ENCODE results near the gene NR1H2.

Gene NR1H2

DNA sequence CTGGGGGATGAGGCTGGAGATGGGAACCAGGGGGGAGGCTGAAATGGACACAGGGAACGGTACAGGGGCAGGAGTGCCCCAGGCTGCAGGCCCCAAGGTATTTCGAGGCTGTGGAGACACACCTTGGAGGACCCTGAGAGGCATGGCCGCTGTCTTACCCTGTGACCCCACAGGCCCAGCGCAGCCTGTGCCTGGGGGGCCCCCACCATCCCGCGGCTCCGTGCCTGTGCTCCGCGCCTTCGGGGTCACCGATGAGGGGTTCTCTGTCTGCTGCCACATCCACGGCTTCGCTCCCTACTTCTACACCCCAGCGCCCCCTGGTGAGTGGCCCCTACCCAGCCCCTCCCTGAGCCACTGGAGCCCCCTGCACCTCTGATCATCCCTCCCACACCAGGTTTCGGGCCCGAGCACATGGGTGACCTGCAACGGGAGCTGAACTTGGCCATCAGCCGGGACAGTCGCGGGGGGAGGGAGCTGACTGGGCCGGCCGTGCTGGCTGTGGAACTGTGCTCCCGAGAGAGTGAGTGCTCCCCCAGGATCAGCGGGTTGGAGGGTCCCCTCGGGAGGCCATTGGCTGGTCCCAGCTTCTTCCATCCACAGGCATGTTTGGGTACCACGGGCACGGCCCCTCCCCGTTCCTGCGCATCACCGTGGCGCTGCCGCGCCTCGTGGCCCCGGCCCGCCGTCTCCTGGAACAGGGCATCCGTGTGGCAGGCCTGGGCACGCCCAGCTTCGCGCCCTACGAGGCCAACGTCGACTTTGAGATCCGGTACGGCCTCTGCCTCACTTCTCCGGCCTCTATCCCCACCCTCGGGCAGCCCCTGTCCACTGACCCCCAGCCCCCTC, 25.6 kb downstream of the NR1H2 start:
- no peak for DNase-seq (ENCODE audit: low spot score)

DNA sequence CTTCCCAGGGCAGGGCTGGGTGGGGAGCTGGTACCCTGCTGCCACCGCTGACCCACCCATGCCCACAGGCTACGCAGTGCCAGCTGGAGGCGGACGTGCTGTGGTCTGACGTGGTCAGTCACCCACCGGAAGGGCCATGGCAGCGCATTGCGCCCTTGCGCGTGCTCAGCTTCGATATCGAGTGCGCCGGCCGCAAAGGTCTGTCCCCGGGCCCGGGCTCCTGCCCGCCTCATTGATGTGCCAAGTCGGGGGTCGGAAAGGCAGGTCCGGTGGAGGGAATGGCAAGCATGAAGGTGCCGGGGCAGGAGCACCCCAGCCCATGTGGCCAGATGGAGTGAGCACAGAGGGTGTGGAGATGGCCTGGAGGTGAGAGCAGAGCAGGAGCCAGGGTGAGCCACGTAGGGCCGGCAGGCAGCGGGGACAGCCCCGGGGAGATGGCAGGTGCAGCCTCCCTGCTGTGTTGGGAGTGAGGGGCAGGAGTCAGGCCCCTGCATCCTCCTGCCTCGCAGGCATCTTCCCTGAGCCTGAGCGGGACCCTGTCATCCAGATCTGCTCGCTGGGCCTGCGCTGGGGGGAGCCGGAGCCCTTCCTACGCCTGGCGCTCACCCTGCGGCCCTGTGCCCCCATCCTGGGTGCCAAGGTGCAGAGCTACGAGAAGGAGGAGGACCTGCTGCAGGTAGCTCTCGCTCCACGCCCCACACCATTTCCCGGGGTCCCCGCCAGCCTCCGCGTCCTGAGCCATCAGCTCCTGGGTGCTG, 26.5 kb downstream of the NR1H2 start:
- no peak for DNase-seq (ENCODE audit: low spot score)

DNA sequence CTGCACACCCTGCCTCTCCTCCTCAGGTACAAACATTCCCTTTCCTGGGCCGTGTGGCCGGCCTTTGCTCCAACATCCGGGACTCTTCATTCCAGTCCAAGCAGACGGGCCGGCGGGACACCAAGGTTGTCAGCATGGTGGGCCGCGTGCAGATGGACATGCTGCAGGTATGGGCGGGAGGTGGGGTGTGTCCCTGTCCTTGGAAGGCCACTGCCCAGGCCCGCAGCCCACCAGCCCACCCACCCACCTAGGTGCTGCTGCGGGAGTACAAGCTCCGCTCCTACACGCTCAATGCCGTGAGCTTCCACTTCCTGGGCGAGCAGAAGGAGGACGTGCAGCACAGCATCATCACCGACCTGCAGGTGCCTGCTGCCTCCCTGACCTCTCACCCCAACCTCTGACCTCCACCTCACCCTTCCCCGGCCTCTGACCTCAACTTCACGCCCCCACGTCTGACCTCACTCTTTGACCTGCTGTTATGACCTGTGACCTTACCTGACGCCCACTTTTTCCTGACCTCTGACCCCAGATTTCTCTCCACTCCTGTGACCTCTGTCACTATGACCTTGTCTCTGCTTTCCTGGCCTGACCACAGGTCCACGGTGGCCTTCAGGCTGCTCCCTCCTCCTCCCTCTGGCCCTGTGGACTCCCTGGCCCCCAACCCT, 30.0 kb downstream of the NR1H2 start:
- DNase-seq (ENCODE audit: low spot score) = no peak

DNA sequence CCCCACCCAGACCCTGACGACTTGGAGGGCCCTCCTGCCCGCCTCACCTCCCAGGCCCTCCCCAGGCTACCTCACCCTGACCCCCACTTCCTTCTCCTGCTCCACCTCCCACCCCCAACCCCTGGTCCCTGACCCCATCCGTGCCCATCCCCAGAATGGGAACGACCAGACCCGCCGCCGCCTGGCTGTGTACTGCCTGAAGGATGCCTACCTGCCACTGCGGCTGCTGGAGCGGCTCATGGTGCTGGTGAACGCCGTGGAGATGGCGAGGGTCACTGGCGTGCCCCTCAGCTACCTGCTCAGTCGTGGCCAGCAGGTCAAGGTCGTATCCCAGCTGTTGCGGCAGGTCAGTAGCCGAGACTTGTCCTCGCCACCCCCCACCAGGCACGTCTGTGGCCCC, 30.6 kb downstream of the NR1H2 start:
- no peak for DNase-seq (ENCODE audit: low spot score)

DNA sequence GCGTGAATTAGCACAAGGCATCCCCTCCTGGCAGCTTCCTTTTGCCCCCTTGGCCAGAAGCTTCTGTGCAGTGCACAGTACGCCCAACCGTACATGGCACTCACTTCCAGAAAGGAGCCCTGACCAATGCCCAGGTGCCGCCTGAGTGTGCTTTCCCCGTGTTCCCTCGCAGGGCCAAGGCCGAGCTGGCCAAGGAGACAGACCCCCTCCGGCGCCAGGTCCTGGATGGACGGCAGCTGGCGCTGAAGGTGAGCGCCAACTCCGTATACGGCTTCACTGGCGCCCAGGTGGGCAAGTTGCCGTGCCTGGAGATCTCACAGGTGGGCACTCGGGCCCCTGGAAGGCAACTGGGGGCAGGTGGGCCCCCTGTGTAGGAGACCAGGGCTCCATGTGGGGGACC, 33.1 kb downstream of the NR1H2 start:
- no peak for DNase-seq (ENCODE audit: low spot score)

DNA sequence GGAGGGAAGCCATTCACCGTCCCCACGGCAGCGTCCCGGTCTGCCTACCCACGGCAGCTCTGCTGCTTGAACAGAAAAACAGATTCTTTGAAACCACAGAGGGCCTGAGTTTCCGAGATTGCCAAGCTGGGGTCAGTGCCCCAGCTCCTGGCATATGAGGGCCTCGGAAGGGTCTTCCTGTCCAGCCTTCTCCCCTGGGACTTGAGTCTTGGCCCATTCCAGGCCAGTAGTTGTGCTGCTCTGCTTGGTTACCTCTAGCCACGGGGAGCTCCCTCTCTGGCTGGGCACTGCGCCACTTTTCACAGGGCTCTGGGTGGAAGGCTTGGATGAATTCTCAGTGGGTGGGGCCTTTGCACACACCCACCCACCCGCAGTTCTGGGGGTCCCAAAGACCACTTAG, 33.9 kb downstream of the NR1H2 start:
- DNase-seq (ENCODE audit: low spot score) = no peak

DNA sequence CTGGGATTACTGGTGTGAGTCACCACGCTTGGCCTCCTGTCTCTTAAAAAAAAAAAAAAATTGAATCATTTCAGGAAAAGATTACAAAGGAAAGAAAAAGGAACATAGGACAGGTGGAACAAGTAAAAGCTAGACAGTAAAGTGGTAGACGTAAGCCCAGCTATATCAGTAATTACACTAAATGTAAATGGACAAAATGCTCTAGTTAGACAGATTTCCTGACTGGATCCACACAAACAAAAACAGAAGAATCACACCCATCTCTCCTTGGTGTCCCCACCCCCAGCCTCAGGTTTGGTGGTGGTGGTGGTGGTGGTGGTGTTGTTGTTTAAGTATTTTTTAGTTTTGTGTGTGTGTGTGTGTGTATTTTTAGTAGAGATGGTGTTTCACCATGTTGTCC, 36.2 kb downstream of the NR1H2 start:
- DNase-seq (ENCODE audit: low spot score) = no peak

DNA sequence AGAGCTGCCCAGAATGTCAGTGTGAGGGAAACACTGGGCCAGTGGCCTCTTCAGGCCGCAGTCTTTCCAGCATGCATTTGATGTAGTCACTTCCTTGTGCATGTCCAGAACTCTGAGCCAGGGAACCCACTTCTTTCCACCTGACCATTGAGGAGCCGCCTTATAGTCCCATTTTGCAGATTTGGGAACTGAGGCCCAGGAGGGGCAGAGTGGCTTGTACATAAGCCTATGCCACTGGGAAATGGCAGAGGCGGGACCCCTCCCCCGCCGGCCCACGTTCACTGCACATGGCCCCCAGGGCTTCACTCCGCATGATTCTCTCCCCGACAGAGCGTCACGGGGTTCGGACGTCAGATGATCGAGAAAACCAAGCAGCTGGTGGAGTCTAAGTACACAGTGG, 36.8 kb downstream of the NR1H2 start:
- DNase-seq (ENCODE audit: low spot score) = no peak

DNA sequence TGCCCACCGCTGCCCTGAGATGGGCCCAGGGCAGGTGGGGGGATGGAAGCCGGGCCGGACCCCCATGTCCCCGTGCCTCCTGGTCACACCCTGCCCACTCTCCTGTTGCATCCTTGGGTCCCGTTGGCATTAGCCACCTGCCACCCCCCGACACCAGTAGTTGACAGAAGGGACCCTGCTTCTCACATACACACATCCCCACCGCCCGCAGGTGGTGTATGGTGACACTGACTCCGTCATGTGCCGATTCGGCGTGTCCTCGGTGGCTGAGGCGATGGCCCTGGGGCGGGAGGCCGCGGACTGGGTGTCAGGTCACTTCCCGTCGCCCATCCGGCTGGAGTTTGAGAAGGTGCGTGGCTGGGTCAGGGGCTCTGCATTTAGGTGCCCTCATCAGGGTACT, 37.3 kb downstream of the NR1H2 start:
- no peak for DNase-seq (ENCODE audit: low spot score)

DNA sequence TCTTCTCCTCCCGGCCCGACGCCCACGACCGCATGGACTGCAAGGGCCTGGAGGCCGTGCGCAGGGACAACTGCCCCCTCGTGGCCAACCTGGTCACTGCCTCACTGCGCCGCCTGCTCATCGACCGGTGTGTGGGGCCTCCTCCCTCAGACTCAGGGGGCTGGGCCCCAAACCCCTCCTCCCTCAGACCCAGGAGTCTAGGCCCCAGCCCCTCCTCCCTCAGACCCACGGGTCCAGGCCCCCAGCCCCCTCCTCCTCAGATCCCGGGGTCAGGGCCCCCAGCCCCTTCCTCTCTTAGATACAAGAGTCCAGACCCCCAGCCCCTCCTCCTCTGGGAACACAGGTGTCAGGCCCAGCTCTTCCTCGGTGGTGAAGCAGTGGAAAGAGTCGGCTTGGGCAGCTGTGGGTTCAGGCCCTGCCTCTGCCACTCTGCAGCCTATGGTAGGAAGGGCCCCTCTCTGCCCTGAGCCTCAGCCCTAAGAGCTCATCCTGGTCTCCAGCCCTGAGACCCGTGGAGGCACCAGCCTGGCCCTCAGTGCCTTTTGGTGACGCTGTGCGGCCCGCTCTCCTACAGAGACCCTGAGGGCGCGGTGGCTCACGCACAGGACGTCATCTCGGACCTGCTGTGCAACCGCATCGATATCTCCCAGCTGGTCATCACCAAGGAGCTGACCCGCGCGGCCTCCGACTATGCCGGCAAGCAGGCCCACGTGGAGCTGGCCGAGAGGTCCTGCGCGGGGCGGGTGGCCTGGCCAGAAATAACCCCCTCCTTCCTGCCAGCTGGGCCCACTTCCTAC, 38.8 kb downstream of the NR1H2 start:
- DNase-seq (ENCODE audit: low spot score) = peak; percentile 63

DNA sequence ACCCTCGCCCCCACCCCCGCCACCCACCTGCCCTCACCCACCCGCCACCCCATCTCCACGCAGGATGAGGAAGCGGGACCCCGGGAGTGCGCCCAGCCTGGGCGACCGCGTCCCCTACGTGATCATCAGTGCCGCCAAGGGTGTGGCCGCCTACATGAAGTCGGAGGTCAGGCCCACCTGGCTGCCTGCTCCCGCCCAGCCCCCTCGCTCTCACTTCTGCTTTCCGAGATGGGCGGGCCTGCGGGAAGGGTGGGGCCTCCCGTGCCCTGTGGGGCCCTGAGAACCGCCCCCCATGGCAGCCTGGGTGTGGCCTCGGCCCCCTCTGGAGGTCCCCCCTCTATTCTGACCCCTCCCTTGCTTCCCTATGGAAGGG, 39.4 kb downstream of the NR1H2 start:
- DNase-seq (ENCODE audit: low spot score) = no peak

DNA sequence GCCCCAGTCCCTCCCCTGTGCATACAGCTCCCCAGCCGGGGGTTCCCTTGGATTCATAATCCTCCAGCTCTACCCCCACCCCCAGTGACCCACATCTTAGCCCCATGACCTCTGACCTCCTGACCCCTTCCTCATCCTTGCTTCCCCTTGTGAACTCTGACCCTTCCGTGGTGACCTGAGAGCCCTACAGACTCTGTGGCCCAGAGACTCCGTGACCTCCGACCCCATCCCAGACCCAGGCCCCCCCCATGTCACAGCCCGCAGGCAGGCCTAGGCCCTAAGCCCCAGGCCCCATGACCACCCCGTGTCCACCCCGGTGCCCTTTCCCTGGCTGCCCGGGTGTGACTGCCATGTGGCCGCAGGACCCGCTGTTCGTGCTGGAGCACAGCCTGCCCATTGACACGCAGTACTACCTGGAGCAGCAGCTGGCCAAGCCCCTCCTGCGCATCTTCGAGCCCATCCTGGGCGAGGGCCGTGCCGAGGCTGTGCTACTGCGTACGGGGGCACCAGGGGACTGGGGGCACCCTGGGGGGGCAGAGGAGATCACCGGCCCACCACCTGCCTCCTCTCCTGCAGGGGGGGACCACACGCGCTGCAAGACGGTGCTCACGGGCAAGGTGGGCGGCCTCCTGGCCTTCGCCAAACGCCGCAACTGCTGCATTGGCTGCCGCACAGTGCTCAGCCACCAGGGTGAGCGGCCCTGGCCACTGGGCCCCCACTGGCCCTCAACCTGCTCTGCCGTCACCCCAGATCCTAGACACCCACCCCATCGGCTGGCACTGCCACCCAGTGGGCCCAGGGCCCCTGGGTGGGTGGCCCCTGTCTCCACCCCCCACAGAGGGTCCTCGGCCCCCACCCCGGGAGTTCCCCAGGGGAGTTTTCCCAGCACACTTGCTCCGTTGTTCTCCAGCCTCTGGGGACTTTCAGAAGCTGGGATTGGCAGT, 40.0 kb downstream of the NR1H2 start:
- no peak for DNase-seq (ENCODE audit: low spot score)

DNA sequence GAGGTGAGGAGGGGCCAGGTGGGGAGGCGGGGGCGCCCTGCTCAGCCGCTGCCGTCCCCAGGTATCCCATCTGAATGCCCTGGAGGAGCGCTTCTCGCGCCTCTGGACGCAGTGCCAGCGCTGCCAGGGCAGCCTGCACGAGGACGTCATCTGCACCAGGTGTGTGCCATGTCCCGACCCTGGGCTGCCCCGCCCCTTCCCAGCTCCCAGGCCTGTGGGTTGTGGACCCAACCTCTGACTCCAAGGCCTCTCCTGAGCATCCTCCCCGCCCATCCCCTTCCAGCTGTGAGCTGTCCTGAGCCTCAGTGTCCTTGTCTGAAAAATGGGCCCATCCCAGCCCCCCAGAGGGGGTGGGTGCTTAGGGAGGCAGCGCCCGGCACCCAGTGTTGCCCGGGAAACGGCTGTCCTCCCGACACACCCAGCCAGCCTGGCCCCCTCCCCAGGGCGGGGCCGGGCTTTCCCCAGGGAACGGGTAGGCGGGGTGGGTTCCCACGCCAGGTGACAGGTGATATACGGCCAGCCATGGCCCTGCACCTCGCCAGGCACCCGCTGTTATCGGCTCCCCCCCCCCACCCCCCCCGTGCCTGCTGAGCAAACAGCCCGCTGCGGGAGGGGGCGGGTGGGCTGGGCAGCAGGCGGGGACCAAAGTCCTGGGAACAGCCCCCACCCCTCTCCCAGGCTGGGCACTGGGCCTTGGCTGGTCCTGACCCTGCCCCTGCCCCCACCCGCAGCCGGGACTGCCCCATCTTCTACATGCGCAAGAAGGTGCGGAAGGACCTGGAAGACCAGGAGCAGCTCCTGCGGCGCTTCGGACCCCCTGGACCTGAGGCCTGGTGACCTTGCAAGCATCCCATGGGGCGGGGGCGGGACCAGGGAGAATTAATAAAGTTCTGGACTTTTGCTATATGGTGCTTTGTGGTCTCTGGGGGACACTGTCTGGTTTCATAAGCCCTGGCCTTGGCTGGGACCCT, 41.1 kb downstream of the NR1H2 start:
- no peak for DNase-seq (ENCODE audit: low spot score)

DNA sequence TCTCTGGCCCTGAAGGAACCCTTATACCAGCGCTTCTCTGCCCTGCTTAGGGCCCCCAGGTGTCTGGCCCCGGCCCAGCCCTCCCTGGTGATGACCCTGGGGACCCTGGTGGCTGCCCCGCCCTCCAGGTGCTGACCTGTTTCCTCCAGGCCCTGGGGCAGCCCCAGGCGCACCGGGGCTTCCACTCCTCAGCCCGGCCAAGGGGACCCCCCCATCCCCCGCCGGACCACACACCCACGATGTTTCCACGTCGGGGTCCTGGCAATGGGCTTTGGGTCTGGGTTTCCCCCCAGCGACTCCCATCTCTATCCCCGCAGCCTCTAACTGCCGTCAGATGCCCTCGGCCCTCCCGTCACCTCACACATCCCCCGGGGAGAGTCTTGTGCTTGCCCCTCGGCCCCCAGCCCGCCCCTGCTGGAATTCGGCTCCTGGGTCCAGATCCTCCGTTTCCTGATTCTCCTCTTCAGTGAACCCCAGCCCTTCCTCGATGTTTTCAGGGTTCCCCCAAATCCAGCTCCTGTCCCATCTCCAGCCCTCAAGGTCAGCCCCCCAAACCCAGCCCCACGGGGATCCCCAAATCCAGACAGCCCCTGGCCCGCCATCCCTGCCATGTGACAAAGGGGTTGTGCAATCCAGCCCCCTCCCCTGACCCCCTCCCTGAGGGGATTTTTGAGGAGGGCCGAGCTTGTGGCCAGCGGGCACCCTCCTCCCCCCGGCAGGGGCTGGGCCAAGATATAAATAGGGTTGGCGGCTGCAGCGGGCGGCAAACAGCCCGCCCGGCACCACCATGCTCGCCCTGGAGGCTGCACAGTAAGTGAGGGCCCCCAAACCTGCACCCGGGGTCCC, 42.1 kb downstream of the NR1H2 start, which contains the start of gene SPIB:
SPIB (plus strand) TSS at position 763 of the 846 bp plus-strand sequence; CDS start at position 788, 25 bp downstream.
- no peak for DNase-seq (ENCODE audit: low spot score)

DNA sequence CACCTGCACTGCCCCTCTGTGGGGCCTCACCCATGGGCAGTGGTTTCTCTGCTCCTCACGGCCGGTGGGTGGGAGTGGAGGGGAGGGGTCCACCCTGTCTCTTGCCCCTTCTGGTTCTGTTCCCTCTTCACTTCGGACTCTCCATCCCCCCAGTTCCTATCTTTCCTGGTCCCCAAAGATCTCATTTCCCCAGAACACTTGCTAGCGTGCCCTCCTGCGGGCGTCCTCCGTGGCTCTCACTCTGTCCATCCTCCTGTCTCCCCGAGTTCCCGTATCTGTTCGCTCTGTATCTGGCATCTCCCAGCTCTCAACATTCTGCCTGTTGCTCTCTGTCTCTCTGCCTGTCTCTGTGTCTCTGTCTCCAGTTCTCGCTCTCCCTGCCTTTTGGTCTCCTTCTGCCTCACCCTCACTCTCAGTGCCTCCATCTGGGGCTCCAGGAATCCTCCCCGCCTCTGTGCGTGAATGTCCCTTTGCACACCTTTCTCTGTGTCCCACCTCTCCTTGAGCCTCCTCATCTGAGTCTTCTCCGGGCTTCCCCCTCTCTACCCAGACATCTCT, 42.8 kb downstream of the NR1H2 start:
- no peak for DNase-seq (ENCODE audit: low spot score)

DNA sequence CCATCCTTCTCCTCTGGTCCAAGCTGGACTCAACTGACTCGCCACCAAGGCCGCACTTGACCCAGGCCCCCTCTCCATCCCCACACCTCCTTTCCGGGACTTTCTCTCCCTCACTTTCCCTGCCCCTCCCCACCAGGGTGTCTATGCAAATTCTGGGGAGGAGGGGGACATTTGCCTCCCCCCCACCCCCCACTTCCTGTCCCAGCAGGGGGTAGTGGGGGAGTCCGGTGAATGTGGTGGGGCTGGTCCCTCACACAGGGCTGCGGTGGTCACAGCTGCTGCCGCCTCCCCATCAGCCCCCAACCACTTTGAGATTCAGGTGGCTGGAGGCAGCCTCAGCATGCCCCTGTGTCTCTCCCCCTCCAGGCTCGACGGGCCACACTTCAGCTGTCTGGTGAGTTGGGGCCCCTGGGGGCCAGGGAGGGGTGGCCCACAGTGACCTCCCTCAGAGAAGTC, 43.4 kb downstream of the NR1H2 start:
- no peak for DNase-seq (ENCODE audit: low spot score)

DNA sequence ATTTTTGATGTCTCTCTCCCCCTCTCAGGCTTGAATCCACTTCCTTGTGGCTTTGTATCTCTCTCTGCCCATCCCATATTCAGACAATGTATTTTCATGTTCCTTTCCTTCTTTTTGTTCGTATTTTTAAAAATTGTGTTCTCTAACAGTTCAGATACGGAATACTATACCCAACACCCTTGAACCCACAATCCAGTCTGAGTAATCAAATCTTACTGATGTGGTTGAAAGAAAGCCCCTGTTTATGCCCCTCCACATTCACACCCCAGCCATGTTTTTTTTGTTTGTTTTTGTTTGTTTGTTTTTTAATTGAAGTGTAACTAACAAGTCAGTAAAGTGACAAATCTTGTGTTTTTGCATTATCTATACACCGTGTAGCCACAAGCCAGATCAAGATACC, 43.9 kb downstream of the NR1H2 start:
- DNase-seq (ENCODE audit: low spot score) = no peak

DNA sequence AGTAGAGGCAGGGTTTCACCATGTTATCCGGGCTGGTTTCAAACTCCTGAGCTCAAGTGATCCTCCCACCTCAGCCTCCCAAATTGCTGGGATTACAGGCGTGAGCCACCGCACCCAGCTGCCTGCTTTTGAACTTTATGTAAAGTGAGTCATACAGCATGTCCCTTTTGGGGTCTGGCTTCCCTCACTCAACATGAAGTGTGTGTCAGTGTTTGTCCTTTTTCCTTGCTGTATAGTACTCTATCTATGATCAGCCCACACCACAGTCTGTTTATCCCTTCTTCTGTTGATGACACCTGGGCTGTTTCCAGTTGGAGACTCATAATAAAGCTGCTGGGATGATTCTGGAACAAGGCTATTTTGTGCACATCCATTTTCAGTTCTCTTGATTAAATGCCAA, 44.6 kb downstream of the NR1H2 start:
- no peak for DNase-seq (ENCODE audit: low spot score)
